GM18873 (cell line): ENCODE data around the gene EGFL6.
"Not testable (repeated sequence)": the region's sequence is repeated elsewhere in the genome, so short reads cannot be mapped to it uniquely, and the experiment has no call there.

Source experiments
- ATAC-seq: cut with Tn5 transposase; IDR thresholded peaks from one replicate; pipeline ENCODE4 v1.9.1; 2021; ENCODE audit warnings: mild to moderate bottlenecking, moderate library complexity, moderate number of reproducible peaks; ENCODE audit not compliant: unreplicated experiment, low FRiP score

EGFL6 gene

GRCh38 chrX:13651150-13651549 is 81.7 kb downstream of the EGFL6 start:
- no peak for ATAC-seq

GRCh38 chrX:13652287-13652793 is 82.9 kb downstream of the EGFL6 start:
- no peak for ATAC-seq

GRCh38 chrX:13652850-13653693 is 83.7 kb downstream of the EGFL6 start, which contains the start of gene TCEANC:
Gene TCEANC, plus strand, starts transcription at chrX:13653141. Its CDS starts 9,368 bp downstream, at chrX:13662509.
- peak; percentile 97 for ATAC-seq

- no peak for ATAC-seq
Measured at GRCh38 chrX:13654116-13654515, 84.7 kb downstream of the EGFL6 start.

GRCh38 chrX:13655674-13656073 is 86.3 kb downstream of the EGFL6 start:
- ATAC-seq, result no peak

GRCh38 chrX:13658602-13659001 is 89.2 kb downstream of the EGFL6 start:
- no peak for ATAC-seq

GRCh38 chrX:13659063-13659462 is 89.7 kb downstream of the EGFL6 start:
- no peak for ATAC-seq

GRCh38 chrX:13661735-13662288 is 92.4 kb downstream of the EGFL6 start:
- no peak for ATAC-seq

- no peak for ATAC-seq
Measured at GRCh38 chrX:13662355-13662791, 93.0 kb downstream of the EGFL6 start.

- ATAC-seq, result no peak
Measured at GRCh38 chrX:13664020-13664419, 94.6 kb downstream of the EGFL6 start.

- no peak for ATAC-seq
Measured at GRCh38 chrX:13666836-13667235, 97.4 kb downstream of the EGFL6 start.

GRCh38 chrX:13667919-13668318 is 98.5 kb downstream of the EGFL6 start:
- no peak for ATAC-seq

GRCh38 chrX:13669246-13669737 is 99.9 kb downstream of the EGFL6 start:
- ATAC-seq, result peak; percentile 78

GRCh38 chrX:13669755-13670154 is 100.4 kb downstream of the EGFL6 start:
- ATAC-seq, result not testable (repeated sequence)

GRCh38 chrX:13670197-13670596 is 100.8 kb downstream of the EGFL6 start:
- no peak for ATAC-seq

- ATAC-seq, result no peak
Measured at GRCh38 chrX:13673016-13673415, 103.6 kb downstream of the EGFL6 start.

GRCh38 chrX:13676885-13677284 is 107.5 kb downstream of the EGFL6 start:
- no peak for ATAC-seq

- ATAC-seq, result not testable (repeated sequence)
Measured at GRCh38 chrX:13679700-13680099, 110.3 kb downstream of the EGFL6 start.

GRCh38 chrX:13681595-13681994 is 112.2 kb downstream of the EGFL6 start:
- ATAC-seq, result no peak
